Erythroblast (primary cell): Measurements from ENCODE around the gene CD6.

Experiments
- GATA1 ChIP-seq: IDR thresholded peaks from 2 replicates; pipeline ENCODE4 v1.6.1; 2011; ENCODE audit warnings: low read depth, mild to moderate bottlenecking, control low read depth, low read length, moderate library complexity
- POLR2A ChIP-seq: IDR thresholded peaks from 2 replicates; pipeline ENCODE4 v1.6.1; 2011; ENCODE audit warnings: mild to moderate bottlenecking, low read length

GRCh38 chr11:61034704-61035525 lies 63.4 kb downstream of the CD6 start:
- no peak for TF ChIP-seq POLR2A
- no peak for TF ChIP-seq GATA1
